ENCODE measurements around the gene SPOCD1.

DNA sequence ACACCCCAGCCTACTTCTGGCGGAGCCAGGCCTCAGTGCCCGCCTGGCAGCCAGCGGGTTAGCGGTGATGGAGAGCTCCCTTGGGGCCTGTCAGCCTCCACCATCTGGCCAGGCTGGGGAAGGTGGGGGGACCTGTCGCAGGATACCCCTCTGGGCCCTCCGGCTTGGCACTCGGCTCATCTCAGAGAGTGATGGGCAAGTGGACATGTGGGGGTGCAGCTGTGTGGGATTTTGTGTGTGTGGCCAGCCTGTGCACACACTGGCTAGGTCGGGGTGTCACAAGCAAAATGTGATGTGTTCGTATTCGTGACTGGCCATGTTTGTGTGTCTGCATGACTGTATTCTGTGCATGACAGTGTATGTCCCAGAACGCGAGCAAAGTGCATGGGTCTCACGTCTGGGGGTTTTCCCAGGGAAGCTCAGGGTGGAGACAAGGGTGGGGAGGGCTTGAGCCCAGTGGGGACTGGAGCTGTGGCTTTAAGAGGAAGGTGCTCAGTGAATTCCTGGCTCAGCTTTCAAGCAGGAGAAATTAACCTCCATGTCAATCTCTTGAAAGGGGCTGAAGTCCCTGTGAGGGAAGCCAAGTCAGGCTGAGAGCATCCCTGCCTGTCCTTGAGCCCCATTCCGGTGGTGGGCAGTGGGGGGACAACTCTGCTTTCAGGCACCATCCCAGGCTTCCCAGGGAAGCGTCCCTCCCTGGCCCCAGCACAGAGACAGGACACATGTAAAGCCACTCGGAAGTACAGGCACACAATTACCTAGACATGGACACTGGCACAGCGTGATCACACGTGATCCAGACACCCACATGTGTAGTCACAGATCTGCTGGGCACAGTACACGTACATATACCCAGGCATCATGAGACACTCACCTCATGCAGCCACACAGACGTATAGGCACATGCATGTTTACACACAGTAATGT lies 30.5 kb downstream of the SPOCD1 start:
- TF ChIP-seq, protein P1, sequence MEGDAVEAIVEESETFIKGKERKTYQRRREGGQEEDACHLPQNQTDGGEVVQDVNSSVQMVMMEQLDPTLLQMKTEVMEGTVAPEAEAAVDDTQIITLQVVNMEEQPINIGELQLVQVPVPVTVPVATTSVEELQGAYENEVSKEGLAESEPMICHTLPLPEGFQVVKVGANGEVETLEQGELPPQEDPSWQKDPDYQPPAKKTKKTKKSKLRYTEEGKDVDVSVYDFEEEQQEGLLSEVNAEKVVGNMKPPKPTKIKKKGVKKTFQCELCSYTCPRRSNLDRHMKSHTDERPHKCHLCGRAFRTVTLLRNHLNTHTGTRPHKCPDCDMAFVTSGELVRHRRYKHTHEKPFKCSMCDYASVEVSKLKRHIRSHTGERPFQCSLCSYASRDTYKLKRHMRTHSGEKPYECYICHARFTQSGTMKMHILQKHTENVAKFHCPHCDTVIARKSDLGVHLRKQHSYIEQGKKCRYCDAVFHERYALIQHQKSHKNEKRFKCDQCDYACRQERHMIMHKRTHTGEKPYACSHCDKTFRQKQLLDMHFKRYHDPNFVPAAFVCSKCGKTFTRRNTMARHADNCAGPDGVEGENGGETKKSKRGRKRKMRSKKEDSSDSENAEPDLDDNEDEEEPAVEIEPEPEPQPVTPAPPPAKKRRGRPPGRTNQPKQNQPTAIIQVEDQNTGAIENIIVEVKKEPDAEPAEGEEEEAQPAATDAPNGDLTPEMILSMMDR (conservative IDR thresholded peaks at IDR 0.05; ENCODE audit: low read depth, low read length): no peak
- TF ChIP-seq SMC3 (IDR thresholded peaks at IDR 0.05; ENCODE audit: low read depth, low read length) (no peak), FOS (IDR thresholded peaks at IDR 0.05; ENCODE audit: low read depth, low read length) (no peak), RFX5 (IDR thresholded peaks at IDR 0.05; ENCODE audit: low read depth, low read length) (no peak), MXI1 (IDR thresholded peaks at IDR 0.05; ENCODE audit: borderline replicate concordance, low read depth, low read length) (no peak), CHD1 (IDR thresholded peaks at IDR 0.05; ENCODE audit: low read depth, low read length) (no peak), POLR2A (IDR thresholded peaks at IDR 0.05; ENCODE audit: low read depth, low read length) (no peak), RAD21 (IDR thresholded peaks at IDR 0.05; ENCODE audit: low read length) (no peak), CEBPB (IDR thresholded peaks at IDR 0.05; ENCODE audit: low read depth, low read length) (no peak), RCOR1 (IDR thresholded peaks at IDR 0.05; ENCODE audit: insufficient replicate concordance, low read length) (no peak), BHLHE40 (IDR thresholded peaks at IDR 0.05; ENCODE audit: low read depth, low read length) (no peak)
- TF ChIP-seq, protein P2, sequence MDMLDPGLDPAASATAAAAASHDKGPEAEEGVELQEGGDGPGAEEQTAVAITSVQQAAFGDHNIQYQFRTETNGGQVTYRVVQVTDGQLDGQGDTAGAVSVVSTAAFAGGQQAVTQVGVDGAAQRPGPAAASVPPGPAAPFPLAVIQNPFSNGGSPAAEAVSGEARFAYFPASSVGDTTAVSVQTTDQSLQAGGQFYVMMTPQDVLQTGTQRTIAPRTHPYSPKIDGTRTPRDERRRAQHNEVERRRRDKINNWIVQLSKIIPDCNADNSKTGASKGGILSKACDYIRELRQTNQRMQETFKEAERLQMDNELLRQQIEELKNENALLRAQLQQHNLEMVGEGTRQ (IDR thresholded peaks at IDR 0.05; ENCODE audit: low read depth, low read length): no peak
